Measurements from ENCODE around the gene KCNK4.

The KCNK4 gene

GRCh38 chr11:64292460-64293254, 1.6 kb downstream of the KCNK4 start:
- H3K4me3 Mint-ChIP-seq: peak overlapping the region; percentile 66
- ATAC-seq (replicated peaks; ENCODE audit: extremely low read depth, poor library complexity, severe bottlenecking) (no peak), DNase-seq (ENCODE audit: low spot score in 2 of 2) (no peak)
- H3K27ac Mint-ChIP-seq (ENCODE audit: low read depth): no peak overlapping the region
- H3K36me3 Mint-ChIP-seq (ENCODE audit: insufficient read depth): no peaks in the 10 kb centered on the region
- peaks cover 65% of the 10 kb centered on the region for H3K27me3 Mint-ChIP-seq
- H3K4me1 Mint-ChIP-seq: peaks cover 13% of the 10 kb centered on the region
- H3K9me3 Mint-ChIP-seq: no peaks in the 10 kb centered on the region

GRCh38 chr11:64294774-64295173, 3.7 kb downstream of the KCNK4 start:
- H3K27me3 Mint-ChIP-seq: peaks cover 86% of the 10 kb centered on the region
- no peak overlapping the region for H3K27ac Mint-ChIP-seq (ENCODE audit: low read depth)

GRCh38 chr11:64295760-64296159, 4.7 kb downstream of the KCNK4 start:
- H3K9me3 Mint-ChIP-seq: no peaks in the 10 kb centered on the region
- peaks cover 90% of the 10 kb centered on the region for H3K27me3 Mint-ChIP-seq
- H3K4me3 Mint-ChIP-seq: no peak overlapping the region
- no peak for DNase-seq (ENCODE audit: low spot score in 2 of 2)
- no peak for ATAC-seq (replicated peaks; ENCODE audit: extremely low read depth, poor library complexity, severe bottlenecking)
- H3K36me3 Mint-ChIP-seq (ENCODE audit: insufficient read depth): no peaks in the 10 kb centered on the region
- H3K4me1 Mint-ChIP-seq: peaks cover 17% of the 10 kb centered on the region
- no peak overlapping the region for H3K27ac Mint-ChIP-seq (ENCODE audit: low read depth)

More at GRCh38 chr11:64294774-64295173, 3.7 kb downstream of the KCNK4 start:
- no peak overlapping the region for H3K4me3 Mint-ChIP-seq
- H3K4me1 Mint-ChIP-seq: peaks cover 12% of the 10 kb centered on the region
- no peaks in the 10 kb centered on the region for H3K36me3 Mint-ChIP-seq (ENCODE audit: insufficient read depth)
- no peaks in the 10 kb centered on the region for H3K9me3 Mint-ChIP-seq
- DNase-seq (ENCODE audit: low spot score in 2 of 2) (no peak), ATAC-seq (replicated peaks; ENCODE audit: extremely low read depth, poor library complexity, severe bottlenecking) (no peak)

- H3K4me1 Mint-ChIP-seq: peaks cover 17% of the 10 kb centered on the region
- H3K4me3 Mint-ChIP-seq: no peak overlapping the region
- peaks cover 1% of the 10 kb centered on the region for H3K36me3 Mint-ChIP-seq (ENCODE audit: insufficient read depth)
- H3K9me3 Mint-ChIP-seq: no peaks in the 10 kb centered on the region
- H3K27me3 Mint-ChIP-seq: peaks cover 91% of the 10 kb centered on the region
- no peak overlapping the region for H3K27ac Mint-ChIP-seq (ENCODE audit: low read depth)
- ATAC-seq (replicated peaks; ENCODE audit: extremely low read depth, poor library complexity, severe bottlenecking) (no peak), DNase-seq (ENCODE audit: low spot score in 2 of 2) (no peak)
Measured at GRCh38 chr11:64296236-64296635, 5.1 kb downstream of the KCNK4 start.

GRCh38 chr11:64296830-64297698, 6.0 kb downstream of the KCNK4 start:
- DNase-seq (ENCODE audit: low spot score in 2 of 2) (no peak), ATAC-seq (replicated peaks; ENCODE audit: extremely low read depth, poor library complexity, severe bottlenecking) (no peak)
- peaks cover 91% of the 10 kb centered on the region for H3K27me3 Mint-ChIP-seq
- H3K27ac Mint-ChIP-seq (ENCODE audit: low read depth): no peak overlapping the region
- no peak overlapping the region for H3K4me3 Mint-ChIP-seq
- peaks cover 17% of the 10 kb centered on the region for H3K4me1 Mint-ChIP-seq
- no peaks in the 10 kb centered on the region for H3K9me3 Mint-ChIP-seq
- H3K36me3 Mint-ChIP-seq (ENCODE audit: insufficient read depth): peaks cover 1% of the 10 kb centered on the region

GRCh38 chr11:64297699-64298358, 6.7 kb downstream of the KCNK4 start:
- peaks cover 12% of the 10 kb centered on the region for H3K4me1 Mint-ChIP-seq
- peaks cover 1% of the 10 kb centered on the region for H3K36me3 Mint-ChIP-seq (ENCODE audit: insufficient read depth)
- ATAC-seq (replicated peaks; ENCODE audit: extremely low read depth, poor library complexity, severe bottlenecking): no peak
- no peaks in the 10 kb centered on the region for H3K9me3 Mint-ChIP-seq
- H3K4me3 Mint-ChIP-seq: no peak overlapping the region
- H3K27me3 Mint-ChIP-seq: peaks cover 83% of the 10 kb centered on the region
- DNase-seq (ENCODE audit: low spot score in 2 of 2): no peak
- no peak overlapping the region for H3K27ac Mint-ChIP-seq (ENCODE audit: low read depth)

GRCh38 chr11:64298966-64299846, 8.1 kb downstream of the KCNK4 start:
- peaks cover 70% of the 10 kb centered on the region for H3K27me3 Mint-ChIP-seq
- peaks cover 6% of the 10 kb centered on the region for H3K36me3 Mint-ChIP-seq (ENCODE audit: insufficient read depth)
- peaks cover 15% of the 10 kb centered on the region for H3K4me1 Mint-ChIP-seq
- no peak for ATAC-seq (replicated peaks; ENCODE audit: extremely low read depth, poor library complexity, severe bottlenecking)
- DNase-seq (ENCODE audit: low spot score in 2 of 2): no peak
- no peak overlapping the region for H3K27ac Mint-ChIP-seq (ENCODE audit: low read depth)
- no peaks in the 10 kb centered on the region for H3K9me3 Mint-ChIP-seq
- H3K4me3 Mint-ChIP-seq: peak overlapping the region; percentile 76

GRCh38 chr11:64299847-64300648, 8.9 kb downstream of the KCNK4 start, which contains the start of gene CATSPERZ:
CATSPERZ (plus strand) TSS chr11:64300358; CDS start chr11:64300411, 53 bp downstream.
- Mint-ChIP-seq H3K9me3 (no peaks in the 10 kb centered on the region), H3K4me1 (peaks cover 19% of the 10 kb centered on the region), H3K36me3 (ENCODE audit: insufficient read depth) (peaks cover 6% of the 10 kb centered on the region), H3K4me3 (peak within 1 kb of the TSS; percentile 76), H3K27ac (ENCODE audit: low read depth) (peak within 1 kb of the TSS; percentile 73), H3K27me3 (peaks cover 61% of the 10 kb centered on the region)
- DNase-seq (ENCODE audit: low spot score in 2 of 2): no peak
- no peak for ATAC-seq (replicated peaks; ENCODE audit: extremely low read depth, poor library complexity, severe bottlenecking)

GRCh38 chr11:64303109-64304031, 12.3 kb downstream of the KCNK4 start:
- peaks cover 15% of the 10 kb centered on the region for H3K36me3 Mint-ChIP-seq (ENCODE audit: insufficient read depth)
- H3K9me3 Mint-ChIP-seq: no peaks in the 10 kb centered on the region
- peaks cover 28% of the 10 kb centered on the region for H3K4me1 Mint-ChIP-seq
- peak overlapping the region; percentile 92 for H3K27ac Mint-ChIP-seq (ENCODE audit: low read depth)
- H3K27me3 Mint-ChIP-seq: peaks cover 28% of the 10 kb centered on the region
- ATAC-seq (replicated peaks; ENCODE audit: extremely low read depth, poor library complexity, severe bottlenecking): no peak
- peak overlapping the region; percentile 93 for H3K4me3 Mint-ChIP-seq
- no peak for DNase-seq (ENCODE audit: low spot score in 2 of 2)

- Mint-ChIP-seq H3K9me3 (no peaks in the 10 kb centered on the region), H3K27me3 (peaks cover 22% of the 10 kb centered on the region), H3K4me3 (peak overlapping the region; percentile 93), H3K36me3 (ENCODE audit: insufficient read depth) (peaks cover 17% of the 10 kb centered on the region), H3K4me1 (peaks cover 28% of the 10 kb centered on the region), H3K27ac (ENCODE audit: low read depth) (peak overlapping the region; percentile 92)
- no peak for ATAC-seq (replicated peaks; ENCODE audit: extremely low read depth, poor library complexity, severe bottlenecking)
- no peak for DNase-seq (ENCODE audit: low spot score in 2 of 2)
Measured at GRCh38 chr11:64304032-64304315, 12.9 kb downstream of the KCNK4 start.
